CD4-positive, alpha-beta T cell treated with Interleukin-12 subunit alpha and Interleukin-12 subunit beta, for 1 hour (primary cell): ENCODE measurements around the gene DZIP1L.

ENCODE experiments used
- DNase-seq: peaks from one replicate; pipeline ENCODE4 v3.0.0-alpha.2; 2020

The DZIP1L gene

GRCh38 chr3:138066972-138067371, 48.4 kb downstream of the DZIP1L start:
- DNase-seq = no peak

- no peak for DNase-seq
These were observed 49.0 kb downstream of the DZIP1L start for GRCh38 chr3:138066383-138066782.

GRCh38 chr3:138065949-138066348, 49.5 kb downstream of the DZIP1L start:
- DNase-seq = no peak

DNA sequence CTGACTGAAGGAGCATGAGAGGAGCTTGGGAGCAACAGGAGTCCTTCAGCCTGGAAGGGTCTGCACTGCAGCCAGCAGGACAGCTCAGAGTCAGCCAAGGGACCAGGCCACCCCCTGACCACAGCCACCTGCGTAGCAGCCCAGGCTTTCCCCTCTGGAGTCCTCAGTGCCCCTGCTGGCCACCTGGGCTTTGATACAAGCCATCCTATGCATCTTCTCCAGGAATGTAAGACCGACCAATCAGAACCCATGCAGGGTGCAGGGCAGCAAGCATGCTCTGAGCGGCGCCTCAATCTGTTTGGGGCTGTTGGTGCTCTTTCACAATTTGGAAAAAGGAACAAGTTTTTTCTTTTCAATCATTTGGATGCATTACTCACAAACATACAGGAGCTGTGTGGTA, 52.0 kb downstream of the DZIP1L start:
- no peak for DNase-seq

- DNase-seq = no peak
These were observed 52.8 kb downstream of the DZIP1L start for GRCh38 chr3:138062626-138063025.

- no peak for DNase-seq
These were observed 53.4 kb downstream of the DZIP1L start for GRCh38 chr3:138062037-138062436.

DNA sequence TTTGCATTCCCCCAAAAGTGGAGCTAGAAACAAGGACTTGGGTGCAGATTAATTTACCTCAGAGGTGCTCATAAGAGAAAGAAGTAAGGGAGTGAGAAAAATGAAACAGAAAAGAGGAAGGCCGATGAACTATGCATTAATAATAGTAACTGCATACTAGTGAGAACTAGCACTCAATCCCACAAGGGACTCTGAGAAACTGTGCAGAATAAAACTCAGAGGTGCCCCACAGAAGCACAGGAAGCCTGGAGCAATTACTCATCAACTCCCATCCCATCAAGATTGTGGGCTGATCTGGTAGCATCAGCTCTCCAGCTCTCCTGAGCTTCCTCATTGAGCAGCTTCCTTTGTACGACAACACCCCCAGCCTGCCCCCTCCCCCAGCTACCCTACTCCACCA, 54.6 kb downstream of the DZIP1L start:
- no peak for DNase-seq

DNA sequence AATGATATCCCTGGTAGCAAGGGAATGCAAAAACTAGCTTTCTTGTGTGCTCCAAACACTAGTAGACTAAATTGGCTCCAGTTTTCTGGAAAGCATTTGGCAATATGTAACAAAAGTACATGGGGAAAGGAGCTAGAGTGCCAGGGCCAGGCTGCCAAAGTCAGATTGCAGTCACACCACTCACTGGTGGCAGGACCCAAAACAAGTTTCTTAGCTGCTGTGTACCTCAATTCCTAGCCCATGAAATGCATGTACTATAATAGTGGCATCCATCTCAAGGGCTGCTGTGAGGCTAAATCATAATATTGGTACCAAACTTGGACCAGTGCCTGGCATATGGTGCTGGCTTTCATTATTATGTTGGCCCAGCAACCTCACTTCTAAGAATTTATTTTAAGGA, 56.1 kb downstream of the DZIP1L start:
- DNase-seq = no peak

- no peak for DNase-seq
These were observed 58.0 kb downstream of the DZIP1L start for GRCh38 chr3:138057384-138057783.

DNA sequence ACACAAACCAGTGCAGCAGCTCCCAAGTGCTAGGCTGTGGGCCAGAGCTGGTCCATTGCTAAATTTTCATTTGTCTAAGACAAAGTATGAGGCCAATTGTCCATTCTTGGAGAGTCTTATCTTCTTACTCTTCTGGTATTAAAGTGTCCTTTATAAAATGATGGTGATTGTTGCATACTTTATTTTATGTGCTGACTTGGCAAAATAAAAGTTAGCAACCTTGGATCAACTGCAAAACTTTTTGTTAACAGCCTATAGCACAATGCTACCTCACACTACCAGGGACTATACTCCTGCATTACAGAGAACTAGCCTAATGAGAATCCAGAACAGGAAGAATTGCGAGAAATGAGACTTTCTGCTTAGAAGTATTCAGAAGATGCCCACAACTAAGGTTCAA, 61.4 kb downstream of the DZIP1L start:
- no peak for DNase-seq

DNA sequence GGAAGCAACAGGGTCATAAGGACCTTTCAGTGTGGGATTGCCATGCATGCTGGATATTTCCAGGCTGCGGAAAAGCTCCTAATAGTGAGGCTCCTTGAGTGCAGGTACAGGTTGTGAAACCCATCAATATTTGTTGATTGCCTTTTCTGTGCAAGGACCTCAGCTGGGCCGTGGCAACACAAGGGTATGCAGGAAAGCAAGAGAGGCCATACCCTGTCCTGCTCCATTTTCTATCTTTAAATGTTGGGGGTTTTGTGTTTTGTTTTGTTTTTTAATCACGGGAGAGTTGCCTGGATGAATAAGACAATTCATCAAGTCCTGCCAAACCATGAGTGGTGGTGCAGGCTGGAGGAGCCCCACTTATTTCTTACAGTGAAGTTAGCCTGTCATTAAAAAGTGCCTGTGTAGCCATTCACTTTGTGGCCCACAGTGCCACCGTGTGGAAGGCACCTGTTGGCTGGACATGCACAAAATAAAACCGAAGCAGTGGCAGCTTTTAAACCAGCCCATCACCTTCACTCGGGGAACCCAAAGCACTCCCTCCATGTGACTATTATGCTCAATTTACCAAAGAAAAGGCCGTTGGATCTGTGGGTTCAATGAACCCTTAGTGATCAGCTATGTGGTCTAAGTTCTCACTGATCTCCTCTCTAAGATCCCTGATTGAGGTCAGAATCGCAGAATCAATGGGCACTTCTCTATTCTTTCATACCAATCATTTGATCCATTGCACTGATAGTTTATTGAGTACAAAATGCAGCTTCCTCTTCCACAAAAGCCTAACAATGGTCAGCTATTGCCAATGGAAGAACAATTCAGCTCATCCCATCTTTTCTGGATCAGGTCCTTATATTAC, 63.2 kb downstream of the DZIP1L start:
- DNase-seq = no peak

GRCh38 chr3:138049157-138049919, 66.1 kb downstream of the DZIP1L start:
- no peak for DNase-seq

DNA sequence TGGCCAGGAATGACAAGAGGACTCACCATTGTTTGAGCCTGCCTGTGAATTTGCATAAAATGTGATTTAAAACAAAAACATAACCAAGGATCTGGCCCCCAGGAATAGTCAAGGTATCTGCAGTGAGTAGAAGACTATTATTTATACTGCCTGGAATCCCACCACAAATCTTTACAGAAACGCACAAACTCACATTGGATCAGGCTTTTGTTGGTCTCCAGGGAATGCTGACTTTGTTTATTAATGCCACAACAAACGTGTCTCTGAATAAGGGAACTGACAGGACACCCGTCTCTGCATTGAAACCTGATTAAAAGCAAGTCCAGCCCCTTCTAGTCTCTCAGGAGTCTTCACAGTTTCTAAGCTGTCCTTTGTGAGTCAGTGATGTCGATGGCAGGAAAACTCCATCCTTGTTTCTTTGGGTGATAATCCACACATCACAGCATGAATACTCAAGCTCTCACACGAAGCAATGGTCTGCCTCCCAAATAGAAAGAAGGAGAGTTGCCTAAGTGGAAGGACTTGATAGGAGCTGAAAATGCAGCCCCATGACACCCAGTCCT, 67.7 kb downstream of the DZIP1L start:
- DNase-seq = no peak

- no peak for DNase-seq
These were observed 68.5 kb downstream of the DZIP1L start for GRCh38 chr3:138046955-138047354.

DNA sequence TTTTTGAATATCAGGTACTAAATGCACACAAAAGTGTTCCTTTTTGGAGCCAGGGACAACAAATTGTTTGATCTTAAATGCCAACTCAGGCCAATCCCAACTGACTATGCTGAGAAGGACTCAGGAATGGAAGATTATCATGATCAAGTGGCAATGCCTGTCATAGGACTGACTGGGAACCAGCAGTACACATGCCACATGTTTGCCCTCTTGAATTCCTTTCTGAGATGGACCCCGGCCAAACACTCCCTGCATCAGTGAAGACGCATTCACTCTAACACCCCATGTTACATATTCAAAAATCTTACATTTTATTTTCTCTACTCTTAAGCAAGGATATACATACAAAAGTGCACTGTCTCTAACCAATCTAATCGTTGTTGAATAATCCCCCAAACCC, 69.3 kb downstream of the DZIP1L start:
- no peak for DNase-seq

DNA sequence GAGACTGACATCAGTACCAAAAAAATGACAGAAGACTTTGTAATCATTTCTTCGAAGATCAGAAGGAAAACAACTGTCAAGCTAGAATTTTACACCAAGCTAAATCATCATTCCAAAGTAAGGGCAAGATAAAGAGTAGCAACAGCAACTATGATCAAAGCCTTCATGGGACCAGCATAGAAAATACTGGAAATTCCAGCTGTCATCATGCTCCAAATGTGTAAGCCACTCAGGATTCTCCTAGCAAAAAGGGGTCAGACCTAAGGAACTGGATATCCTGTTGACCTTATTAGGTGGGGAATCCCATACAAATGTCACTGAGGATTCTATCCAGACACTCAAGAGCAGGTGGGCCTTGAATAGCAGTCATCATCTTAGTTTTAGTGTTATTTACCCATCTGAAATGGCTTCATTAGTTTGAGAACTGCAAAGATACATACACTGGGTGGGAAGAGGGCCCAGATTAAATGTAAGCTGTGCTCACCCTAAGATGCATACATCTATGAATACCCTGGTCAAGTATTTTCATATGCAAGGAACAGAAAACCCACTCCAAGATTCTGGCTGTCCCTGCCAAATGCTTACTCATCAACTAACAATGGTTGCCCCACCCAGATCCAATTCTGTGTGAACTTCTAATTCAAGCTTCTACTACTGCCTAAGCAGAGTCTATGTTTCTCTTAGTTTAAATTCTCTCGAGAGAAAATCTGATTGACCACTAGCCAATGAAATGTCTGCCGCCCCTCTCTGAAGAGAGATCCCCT, 72.0 kb downstream of the DZIP1L start:
- no peak for DNase-seq

- DNase-seq = no peak
These were observed 73.4 kb downstream of the DZIP1L start for GRCh38 chr3:138042043-138042442.

GRCh38 chr3:138038725-138039462, 76.5 kb downstream of the DZIP1L start:
- no peak for DNase-seq

DNA sequence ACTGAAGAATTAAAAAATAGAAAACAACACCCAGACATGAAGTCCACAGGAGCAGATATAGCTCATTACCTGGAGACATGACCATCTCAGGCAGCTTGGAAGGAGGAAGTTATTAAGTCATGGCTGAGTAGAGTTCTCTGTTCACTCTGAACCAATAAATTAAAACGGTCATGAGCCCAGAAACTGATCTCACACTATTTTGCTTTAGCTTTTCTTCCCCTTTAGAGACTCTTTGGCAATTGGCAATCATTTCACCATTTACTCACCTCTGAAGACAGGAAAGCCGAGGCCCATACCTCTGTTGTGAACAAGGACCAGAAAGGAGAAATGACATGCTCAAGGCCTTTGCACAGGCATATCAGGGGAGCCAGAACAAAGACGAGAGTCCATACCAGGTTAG, 78.8 kb downstream of the DZIP1L start:
- no peak for DNase-seq

DNA sequence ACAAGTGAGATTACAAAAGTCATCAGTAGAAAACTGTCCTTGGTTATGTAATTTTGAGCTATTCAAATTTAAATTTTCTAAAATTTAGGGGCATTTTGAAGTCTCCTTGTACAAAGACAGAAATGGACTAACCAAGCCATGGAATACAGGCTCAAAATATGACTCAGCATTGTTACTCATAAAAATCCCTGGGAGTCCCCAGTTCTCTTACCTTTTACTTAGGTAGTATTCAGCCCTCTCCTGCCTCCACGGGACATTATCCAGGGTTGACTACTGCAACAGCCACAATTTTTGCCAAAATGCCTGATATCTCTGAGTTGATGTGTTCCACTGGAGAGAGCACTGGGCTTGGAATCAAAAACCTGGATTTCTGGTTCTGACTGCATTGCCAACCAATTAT, 80.5 kb downstream of the DZIP1L start:
- DNase-seq = no peak

GRCh38 chr3:138033202-138033691, 82.2 kb downstream of the DZIP1L start:
- no peak for DNase-seq

GRCh38 chr3:138032567-138032966, 82.8 kb downstream of the DZIP1L start:
- DNase-seq = no peak
